Progenitor cell of endocrine pancreas (in vitro differentiated cells): Measurements from ENCODE around the gene OLFML1. TPM values are rescaled to one million over a fixed set of nuclear protein-coding genes. Genes with fewer than 3 reads are reported as not detected.

ENCODE experiments used
- DNase-seq: peaks from one replicate; pipeline ENCODE4 v3.0.0; 2021; ENCODE audit warnings: low spot score; ENCODE audit not compliant: unreplicated experiment
- H3K27ac Mint-ChIP-seq: 2 replicates; pipeline ENCODE4 v1.8.0; 2021; ENCODE audit warnings: mild to moderate bottlenecking, moderate library complexity, mixed read lengths
- H3K27me3 Mint-ChIP-seq: 2 replicates; pipeline ENCODE4 v1.8.0; 2021; ENCODE audit warnings: mixed read lengths
- H3K36me3 Mint-ChIP-seq: 2 replicates; pipeline ENCODE4 v1.8.0; 2022; ENCODE audit warnings: mixed read lengths; ENCODE audit not compliant: insufficient read depth
- H3K4me1 Mint-ChIP-seq: 2 replicates; pipeline ENCODE4 v1.8.0; 2021; ENCODE audit warnings: low read depth, mixed read lengths
- H3K4me3 Mint-ChIP-seq: 2 replicates; pipeline ENCODE4 v1.8.0; 2021; ENCODE audit warnings: low read depth, mild to moderate bottlenecking, moderate library complexity, mixed read lengths
- H3K9me3 Mint-ChIP-seq: 2 replicates; pipeline ENCODE4 v1.8.0; 2021; ENCODE audit warnings: low read depth, mixed read lengths
- CTCF ChIP-seq: fragments of 200-600 bp; sonication (generic); IDR thresholded peaks from one replicate; pipeline ENCODE4 v1.5.0; 2021; ENCODE audit warnings: antibody characterized with exemption, mild to moderate bottlenecking; ENCODE audit not compliant: unreplicated experiment
- total RNA-seq: library from RNA; stranded (reverse); gene quantifications from 2 replicates; pipeline ENCODE4 v1.2.1, GENCODE V29; 2021

OLFML1 gene
- total RNA-seq, 1 donor from 2014 or later, result not detected

- DNase-seq, result no peak
- no peak for TF ChIP-seq CTCF
- H3K9me3 Mint-ChIP-seq, result no peaks in the 10 kb centered on the region
- H3K4me1 Mint-ChIP-seq, result no peaks in the 10 kb centered on the region
- no peaks in the 10 kb centered on the region for H3K36me3 Mint-ChIP-seq
- no peaks in the 10 kb centered on the region for H3K27me3 Mint-ChIP-seq
- no peak overlapping the region for H3K27ac Mint-ChIP-seq
- no peak overlapping the region for H3K4me3 Mint-ChIP-seq
These were observed 11.6 kb upstream of the OLFML1 start for GRCh38 chr11:7473717-7474116.

DNA sequence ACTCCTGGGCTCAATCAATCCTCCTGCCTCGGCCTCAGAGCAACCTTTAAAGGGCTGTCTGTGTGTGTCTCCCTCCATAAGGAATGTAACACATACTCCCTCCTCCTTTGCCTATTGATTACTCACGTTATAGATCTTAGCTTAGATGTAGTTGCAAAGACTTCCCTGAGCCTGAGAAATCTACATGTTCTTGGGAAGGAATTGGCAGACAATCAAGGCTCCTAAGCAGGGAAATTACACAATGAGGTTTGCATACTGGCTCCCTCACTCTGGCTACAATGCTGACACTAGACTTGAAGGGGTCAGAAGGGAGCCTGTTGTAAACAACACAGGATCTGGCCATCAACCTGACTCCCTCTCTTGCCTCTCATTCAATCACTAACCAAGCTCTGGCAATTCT, 5.2 kb upstream of the OLFML1 start:
- Mint-ChIP-seq H3K36me3 (no peaks in the 10 kb centered on the region), H3K27me3 (no peaks in the 10 kb centered on the region), H3K27ac (no peak overlapping the region), H3K4me3 (no peak overlapping the region), H3K9me3 (no peaks in the 10 kb centered on the region), H3K4me1 (peaks cover 6% of the 10 kb centered on the region)
- TF ChIP-seq CTCF, result no peak
- DNase-seq, result no peak

DNA sequence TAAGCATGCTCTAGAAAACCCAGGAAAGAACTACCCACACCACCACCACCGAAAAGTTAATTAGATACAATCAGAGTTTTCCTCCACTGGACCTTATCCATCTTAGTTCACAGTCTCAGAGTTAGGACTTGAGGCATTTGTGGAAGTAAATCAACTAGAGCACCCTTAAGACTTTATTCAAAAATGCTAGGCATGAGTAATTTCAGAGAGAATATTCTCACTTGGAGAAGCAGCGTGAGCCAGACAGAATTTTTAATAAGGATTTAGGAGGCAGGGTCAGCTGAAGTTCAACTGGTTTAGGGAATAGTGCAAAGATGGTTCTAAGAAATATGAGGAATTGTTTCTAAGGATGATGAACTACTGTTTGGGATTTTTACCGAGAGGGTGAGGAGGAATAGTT, 1.2 kb upstream of the OLFML1 start:
- no peak for DNase-seq
- Mint-ChIP-seq H3K36me3 (no peaks in the 10 kb centered on the region), H3K4me3 (no peak overlapping the region), H3K27ac (no peak overlapping the region), H3K27me3 (no peaks in the 10 kb centered on the region), H3K9me3 (no peaks in the 10 kb centered on the region), H3K4me1 (peaks cover 9% of the 10 kb centered on the region)
- TF ChIP-seq CTCF, result no peak

DNA sequence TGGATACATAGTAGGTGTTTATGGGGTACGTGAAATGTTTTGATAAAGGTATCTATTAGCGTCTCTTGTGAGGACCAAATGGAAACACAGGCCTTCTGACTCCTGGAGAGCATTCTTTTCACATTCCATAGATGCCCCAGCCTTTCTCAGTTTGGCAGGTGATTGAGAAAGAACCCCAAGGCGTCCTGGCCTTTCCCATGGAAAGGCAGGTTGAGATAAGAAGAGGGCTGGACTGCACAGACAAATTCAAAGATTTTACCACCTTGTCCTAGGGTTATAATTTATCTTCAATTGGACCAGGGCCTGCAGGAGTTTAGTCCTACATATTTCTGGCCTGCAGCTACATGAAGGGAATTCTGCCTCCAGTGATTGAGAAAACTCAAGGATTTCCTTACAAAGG, 661 bp upstream of the OLFML1 start:
- Mint-ChIP-seq H3K9me3 (no peaks in the 10 kb centered on the region), H3K36me3 (no peaks in the 10 kb centered on the region), H3K4me1 (peaks cover 9% of the 10 kb centered on the region), H3K27me3 (no peaks in the 10 kb centered on the region), H3K27ac (no peak overlapping the region), H3K4me3 (no peak overlapping the region)
- no peak for DNase-seq
- TF ChIP-seq CTCF, result no peak

- TF ChIP-seq CTCF, result no peak
- Mint-ChIP-seq H3K36me3 (no peaks in the 10 kb centered on the region), H3K4me3 (no peak overlapping the region), H3K27ac (no peak overlapping the region), H3K9me3 (no peaks in the 10 kb centered on the region), H3K4me1 (peaks cover 9% of the 10 kb centered on the region), H3K27me3 (no peaks in the 10 kb centered on the region)
- DNase-seq, result no peak
These were observed 933 bp downstream of the OLFML1 start for GRCh38 chr11:7486098-7486780.
